Measurements from ENCODE around the gene TMEM256. TPM values are rescaled to one million over a fixed set of nuclear protein-coding genes. Genes with fewer than 3 reads are reported as not detected.

TMEM256 gene
- total and polyA plus RNA-seq, 9 of the 15 experiments (the other 6 are each of a cell fraction or from before 2014, with no cell fraction given) = 43.4 to 177 (median 68.5) TPM

DNA sequence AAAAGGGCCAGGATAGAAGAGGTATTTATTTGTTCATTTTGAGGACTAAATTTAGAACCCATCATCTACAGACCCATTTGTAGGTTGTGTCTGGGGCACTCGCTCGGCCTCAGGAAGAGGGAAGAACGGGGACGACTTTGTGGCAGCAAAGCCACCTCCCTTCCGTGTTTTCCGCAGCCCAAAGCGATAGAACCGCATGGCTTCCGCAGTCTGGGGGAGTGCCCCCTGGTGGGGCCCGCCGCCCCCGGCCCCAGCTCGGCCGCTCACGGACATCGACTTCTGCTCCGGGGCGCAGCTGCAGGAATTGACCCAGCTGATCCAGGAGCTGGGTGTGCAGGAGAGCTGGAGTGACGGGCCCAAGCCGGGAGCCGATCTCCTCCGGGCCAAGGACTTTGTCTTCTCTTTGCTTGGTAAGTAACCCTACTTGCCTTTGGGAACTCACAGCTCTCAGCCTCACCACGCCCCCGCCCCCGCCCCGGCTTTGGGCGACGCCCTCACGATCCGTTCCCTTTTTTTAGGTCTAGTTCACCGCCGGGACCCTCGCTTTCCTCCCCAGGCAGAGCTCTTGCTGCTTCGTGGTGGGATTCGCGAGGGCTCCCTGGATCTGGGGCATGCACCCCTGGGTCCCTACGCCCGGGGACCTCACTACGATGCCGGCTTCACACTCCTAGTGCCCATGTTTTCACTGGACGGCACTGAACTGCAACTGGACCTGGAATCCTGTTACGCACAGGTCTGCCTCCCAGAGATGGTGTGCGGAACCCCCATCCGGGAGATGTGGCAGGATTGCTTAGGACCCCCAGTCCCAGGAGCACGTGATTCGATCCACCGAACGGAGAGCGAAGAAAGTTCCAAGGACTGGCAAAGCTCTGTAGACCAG lies 32.0 kb upstream of the TMEM256 start (continued):
- TF ChIP-seq, protein P1, sequence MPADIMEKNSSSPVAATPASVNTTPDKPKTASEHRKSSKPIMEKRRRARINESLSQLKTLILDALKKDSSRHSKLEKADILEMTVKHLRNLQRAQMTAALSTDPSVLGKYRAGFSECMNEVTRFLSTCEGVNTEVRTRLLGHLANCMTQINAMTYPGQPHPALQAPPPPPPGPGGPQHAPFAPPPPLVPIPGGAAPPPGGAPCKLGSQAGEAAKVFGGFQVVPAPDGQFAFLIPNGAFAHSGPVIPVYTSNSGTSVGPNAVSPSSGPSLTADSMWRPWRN (IDR thresholded peaks at IDR 0.05; ENCODE audit: low read depth) = no peak
- TF ChIP-seq ZNF586 (CRISPR knock-in tag; conservative IDR thresholded peaks at IDR 0.05) (no peak), EP400 (IDR thresholded peaks at IDR 0.05) (peak; percentile 83), ZNF133 (CRISPR knock-in tag; IDR thresholded peaks at IDR 0.05) (no peak), DNMT1 (IDR thresholded peaks at IDR 0.05) (no peak), JUND (IDR thresholded peaks at IDR 0.05; ENCODE audit: borderline replicate concordance, low read depth, low read length) (no peak), JUND (tag; IDR thresholded peaks at IDR 0.05; ENCODE audit: borderline replicate concordance, low read depth, low read length) (no peak), ELF1 (tag; IDR thresholded peaks at IDR 0.05) (peak; percentile 37; the same call in 1 of the 2 replicates), TARDBP (IDR thresholded peaks at IDR 0.05) (no peak), MED1 (CRISPR knock-in tag; IDR thresholded peaks at IDR 0.05; ENCODE audit: borderline replicate concordance) (no peak), LARP7 (IDR thresholded peaks at IDR 0.05) (no peak), POLR2B (IDR thresholded peaks at IDR 0.05; ENCODE audit: low read depth, partially characterized antibody) (no peak), PHF8 (IDR thresholded peaks at IDR 0.05; ENCODE audit: borderline replicate concordance, low read length) (peak; percentile 31; the same call in 1 of the 2 replicates)
- TF ChIP-seq, protein P2, sequence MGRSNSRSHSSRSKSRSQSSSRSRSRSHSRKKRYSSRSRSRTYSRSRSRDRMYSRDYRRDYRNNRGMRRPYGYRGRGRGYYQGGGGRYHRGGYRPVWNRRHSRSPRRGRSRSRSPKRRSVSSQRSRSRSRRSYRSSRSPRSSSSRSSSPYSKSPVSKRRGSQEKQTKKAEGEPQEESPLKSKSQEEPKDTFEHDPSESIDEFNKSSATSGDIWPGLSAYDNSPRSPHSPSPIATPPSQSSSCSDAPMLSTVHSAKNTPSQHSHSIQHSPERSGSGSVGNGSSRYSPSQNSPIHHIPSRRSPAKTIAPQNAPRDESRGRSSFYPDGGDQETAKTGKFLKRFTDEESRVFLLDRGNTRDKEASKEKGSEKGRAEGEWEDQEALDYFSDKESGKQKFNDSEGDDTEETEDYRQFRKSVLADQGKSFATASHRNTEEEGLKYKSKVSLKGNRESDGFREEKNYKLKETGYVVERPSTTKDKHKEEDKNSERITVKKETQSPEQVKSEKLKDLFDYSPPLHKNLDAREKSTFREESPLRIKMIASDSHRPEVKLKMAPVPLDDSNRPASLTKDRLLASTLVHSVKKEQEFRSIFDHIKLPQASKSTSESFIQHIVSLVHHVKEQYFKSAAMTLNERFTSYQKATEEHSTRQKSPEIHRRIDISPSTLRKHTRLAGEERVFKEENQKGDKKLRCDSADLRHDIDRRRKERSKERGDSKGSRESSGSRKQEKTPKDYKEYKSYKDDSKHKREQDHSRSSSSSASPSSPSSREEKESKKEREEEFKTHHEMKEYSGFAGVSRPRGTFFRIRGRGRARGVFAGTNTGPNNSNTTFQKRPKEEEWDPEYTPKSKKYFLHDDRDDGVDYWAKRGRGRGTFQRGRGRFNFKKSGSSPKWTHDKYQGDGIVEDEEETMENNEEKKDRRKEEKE (IDR thresholded peaks at IDR 0.05; ENCODE audit: borderline replicate concordance in 1 of 2, control insufficient read depth in 1 of 2, low read depth in 2 of 2, low read length in 1 of 2) = no peak
- TF ChIP-seq, protein P3, sequence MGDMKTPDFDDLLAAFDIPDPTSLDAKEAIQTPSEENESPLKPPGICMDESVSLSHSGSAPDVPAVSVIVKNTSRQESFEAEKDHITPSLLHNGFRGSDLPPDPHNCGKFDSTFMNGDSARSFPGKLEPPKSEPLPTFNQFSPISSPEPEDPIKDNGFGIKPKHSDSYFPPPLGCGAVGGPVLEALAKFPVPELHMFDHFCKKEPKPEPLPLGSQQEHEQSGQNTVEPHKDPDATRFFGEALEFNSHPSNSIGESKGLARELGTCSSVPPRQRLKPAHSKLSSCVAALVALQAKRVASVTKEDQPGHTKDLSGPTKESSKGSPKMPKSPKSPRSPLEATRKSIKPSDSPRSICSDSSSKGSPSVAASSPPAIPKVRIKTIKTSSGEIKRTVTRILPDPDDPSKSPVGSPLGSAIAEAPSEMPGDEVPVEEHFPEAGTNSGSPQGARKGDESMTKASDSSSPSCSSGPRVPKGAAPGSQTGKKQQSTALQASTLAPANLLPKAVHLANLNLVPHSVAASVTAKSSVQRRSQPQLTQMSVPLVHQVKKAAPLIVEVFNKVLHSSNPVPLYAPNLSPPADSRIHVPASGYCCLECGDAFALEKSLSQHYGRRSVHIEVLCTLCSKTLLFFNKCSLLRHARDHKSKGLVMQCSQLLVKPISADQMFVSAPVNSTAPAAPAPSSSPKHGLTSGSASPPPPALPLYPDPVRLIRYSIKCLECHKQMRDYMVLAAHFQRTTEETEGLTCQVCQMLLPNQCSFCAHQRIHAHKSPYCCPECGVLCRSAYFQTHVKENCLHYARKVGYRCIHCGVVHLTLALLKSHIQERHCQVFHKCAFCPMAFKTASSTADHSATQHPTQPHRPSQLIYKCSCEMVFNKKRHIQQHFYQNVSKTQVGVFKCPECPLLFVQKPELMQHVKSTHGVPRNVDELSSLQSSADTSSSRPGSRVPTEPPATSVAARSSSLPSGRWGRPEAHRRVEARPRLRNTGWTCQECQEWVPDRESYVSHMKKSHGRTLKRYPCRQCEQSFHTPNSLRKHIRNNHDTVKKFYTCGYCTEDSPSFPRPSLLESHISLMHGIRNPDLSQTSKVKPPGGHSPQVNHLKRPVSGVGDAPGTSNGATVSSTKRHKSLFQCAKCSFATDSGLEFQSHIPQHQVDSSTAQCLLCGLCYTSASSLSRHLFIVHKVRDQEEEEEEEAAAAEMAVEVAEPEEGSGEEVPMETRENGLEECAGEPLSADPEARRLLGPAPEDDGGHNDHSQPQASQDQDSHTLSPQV (IDR thresholded peaks at IDR 0.05) = no peak
